SK-N-SH (cell line): ENCODE results near the gene DGKI.

Experiments
- NFIC ChIP-seq: IDR thresholded peaks from 2 replicates; pipeline ENCODE4 v1.4.0; 2012; ENCODE audit warnings: borderline replicate concordance
- POLR2AphosphoS5 ChIP-seq: IDR thresholded peaks from 2 replicates; pipeline ENCODE4 v1.6.1; 2012; ENCODE audit warnings: low read depth, low read length
- RCOR1 ChIP-seq: fragments of 150-350 bp; IDR thresholded peaks from 2 replicates; pipeline ENCODE4 v1.6.1; 2017; ENCODE audit warnings: antibody characterized with exemption, low read length
- USF2 ChIP-seq: fragments of 150-350 bp; IDR thresholded peaks from 2 replicates; pipeline ENCODE4 v1.6.1; 2017; ENCODE audit warnings: antibody characterized with exemption, low read length, low read depth, borderline replicate concordance
- TF ChIP-seq, protein P1 (sequence below): IDR thresholded peaks from 2 replicates; pipeline ENCODE4 v1.6.1; 2012; ENCODE audit warnings: mild to moderate bottlenecking, low read depth, low read length, moderate library complexity
- TF ChIP-seq, protein P2 (sequence below): fragments of 200-600 bp; sonication (generic); IDR thresholded peaks from 2 replicates; pipeline ENCODE4 v1.6.1; 2017; ENCODE audit warnings: antibody characterized with exemption, mild to moderate bottlenecking, moderate library complexity

DNA sequence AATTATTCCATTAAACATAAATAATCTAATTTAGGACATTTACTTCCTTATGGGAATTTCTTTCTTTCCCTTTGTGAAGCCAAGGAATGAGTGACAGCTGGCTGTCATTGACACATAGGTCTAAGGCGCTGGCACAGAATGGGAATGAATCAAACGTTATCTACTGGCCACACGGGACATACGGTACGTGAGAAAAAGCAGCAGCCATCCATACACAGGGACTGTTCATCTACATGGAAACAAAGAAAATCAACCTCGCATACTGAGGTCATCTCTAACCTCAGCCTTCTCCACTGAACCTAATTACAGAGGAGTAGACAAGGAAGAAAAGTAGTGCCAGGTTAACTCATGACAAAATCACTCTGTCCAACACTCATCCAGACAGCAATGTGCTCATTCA lies 376.9 kb downstream of the DGKI start:
- no peak for TF ChIP-seq RCOR1
- TF ChIP-seq, protein P1, sequence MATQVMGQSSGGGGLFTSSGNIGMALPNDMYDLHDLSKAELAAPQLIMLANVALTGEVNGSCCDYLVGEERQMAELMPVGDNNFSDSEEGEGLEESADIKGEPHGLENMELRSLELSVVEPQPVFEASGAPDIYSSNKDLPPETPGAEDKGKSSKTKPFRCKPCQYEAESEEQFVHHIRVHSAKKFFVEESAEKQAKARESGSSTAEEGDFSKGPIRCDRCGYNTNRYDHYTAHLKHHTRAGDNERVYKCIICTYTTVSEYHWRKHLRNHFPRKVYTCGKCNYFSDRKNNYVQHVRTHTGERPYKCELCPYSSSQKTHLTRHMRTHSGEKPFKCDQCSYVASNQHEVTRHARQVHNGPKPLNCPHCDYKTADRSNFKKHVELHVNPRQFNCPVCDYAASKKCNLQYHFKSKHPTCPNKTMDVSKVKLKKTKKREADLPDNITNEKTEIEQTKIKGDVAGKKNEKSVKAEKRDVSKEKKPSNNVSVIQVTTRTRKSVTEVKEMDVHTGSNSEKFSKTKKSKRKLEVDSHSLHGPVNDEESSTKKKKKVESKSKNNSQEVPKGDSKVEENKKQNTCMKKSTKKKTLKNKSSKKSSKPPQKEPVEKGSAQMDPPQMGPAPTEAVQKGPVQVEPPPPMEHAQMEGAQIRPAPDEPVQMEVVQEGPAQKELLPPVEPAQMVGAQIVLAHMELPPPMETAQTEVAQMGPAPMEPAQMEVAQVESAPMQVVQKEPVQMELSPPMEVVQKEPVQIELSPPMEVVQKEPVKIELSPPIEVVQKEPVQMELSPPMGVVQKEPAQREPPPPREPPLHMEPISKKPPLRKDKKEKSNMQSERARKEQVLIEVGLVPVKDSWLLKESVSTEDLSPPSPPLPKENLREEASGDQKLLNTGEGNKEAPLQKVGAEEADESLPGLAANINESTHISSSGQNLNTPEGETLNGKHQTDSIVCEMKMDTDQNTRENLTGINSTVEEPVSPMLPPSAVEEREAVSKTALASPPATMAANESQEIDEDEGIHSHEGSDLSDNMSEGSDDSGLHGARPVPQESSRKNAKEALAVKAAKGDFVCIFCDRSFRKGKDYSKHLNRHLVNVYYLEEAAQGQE, result no peak
- no peak for TF ChIP-seq NFIC
- TF ChIP-seq, protein P2, sequence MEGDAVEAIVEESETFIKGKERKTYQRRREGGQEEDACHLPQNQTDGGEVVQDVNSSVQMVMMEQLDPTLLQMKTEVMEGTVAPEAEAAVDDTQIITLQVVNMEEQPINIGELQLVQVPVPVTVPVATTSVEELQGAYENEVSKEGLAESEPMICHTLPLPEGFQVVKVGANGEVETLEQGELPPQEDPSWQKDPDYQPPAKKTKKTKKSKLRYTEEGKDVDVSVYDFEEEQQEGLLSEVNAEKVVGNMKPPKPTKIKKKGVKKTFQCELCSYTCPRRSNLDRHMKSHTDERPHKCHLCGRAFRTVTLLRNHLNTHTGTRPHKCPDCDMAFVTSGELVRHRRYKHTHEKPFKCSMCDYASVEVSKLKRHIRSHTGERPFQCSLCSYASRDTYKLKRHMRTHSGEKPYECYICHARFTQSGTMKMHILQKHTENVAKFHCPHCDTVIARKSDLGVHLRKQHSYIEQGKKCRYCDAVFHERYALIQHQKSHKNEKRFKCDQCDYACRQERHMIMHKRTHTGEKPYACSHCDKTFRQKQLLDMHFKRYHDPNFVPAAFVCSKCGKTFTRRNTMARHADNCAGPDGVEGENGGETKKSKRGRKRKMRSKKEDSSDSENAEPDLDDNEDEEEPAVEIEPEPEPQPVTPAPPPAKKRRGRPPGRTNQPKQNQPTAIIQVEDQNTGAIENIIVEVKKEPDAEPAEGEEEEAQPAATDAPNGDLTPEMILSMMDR, result no peak
- no peak for TF ChIP-seq USF2
- no peak for TF ChIP-seq POLR2AphosphoS5
